Measurements from ENCODE around the gene NEU4. TPM values are rescaled to one million over a fixed set of nuclear protein-coding genes. Genes with fewer than 3 reads are reported as not detected.
"Not testable (repeated sequence)": the region's sequence is repeated elsewhere in the genome, so short reads cannot be mapped to it uniquely, and the experiment has no call there.

Gene NEU4, protein sequence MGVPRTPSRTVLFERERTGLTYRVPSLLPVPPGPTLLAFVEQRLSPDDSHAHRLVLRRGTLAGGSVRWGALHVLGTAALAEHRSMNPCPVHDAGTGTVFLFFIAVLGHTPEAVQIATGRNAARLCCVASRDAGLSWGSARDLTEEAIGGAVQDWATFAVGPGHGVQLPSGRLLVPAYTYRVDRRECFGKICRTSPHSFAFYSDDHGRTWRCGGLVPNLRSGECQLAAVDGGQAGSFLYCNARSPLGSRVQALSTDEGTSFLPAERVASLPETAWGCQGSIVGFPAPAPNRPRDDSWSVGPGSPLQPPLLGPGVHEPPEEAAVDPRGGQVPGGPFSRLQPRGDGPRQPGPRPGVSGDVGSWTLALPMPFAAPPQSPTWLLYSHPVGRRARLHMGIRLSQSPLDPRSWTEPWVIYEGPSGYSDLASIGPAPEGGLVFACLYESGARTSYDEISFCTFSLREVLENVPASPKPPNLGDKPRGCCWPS
- total RNA-seq (2014; rRNA removed): not detected in 2 replicates
- not detected for polyA plus RNA-seq (2012)

- DNase-seq (ENCODE audit: low read depth): no peak
Measured at GRCh38 chr2:241808721-241809382, at the start of gene NEU4. Gene NEU4, plus strand, starts transcription at chr2:241809193. Its CDS starts 5,292 bp downstream, at chr2:241814485.

- not testable (repeated sequence) for DNase-seq (ENCODE audit: low read depth)
Measured at GRCh38 chr2:241759893-241760292, 49.1 kb upstream of the NEU4 start.

DNA sequence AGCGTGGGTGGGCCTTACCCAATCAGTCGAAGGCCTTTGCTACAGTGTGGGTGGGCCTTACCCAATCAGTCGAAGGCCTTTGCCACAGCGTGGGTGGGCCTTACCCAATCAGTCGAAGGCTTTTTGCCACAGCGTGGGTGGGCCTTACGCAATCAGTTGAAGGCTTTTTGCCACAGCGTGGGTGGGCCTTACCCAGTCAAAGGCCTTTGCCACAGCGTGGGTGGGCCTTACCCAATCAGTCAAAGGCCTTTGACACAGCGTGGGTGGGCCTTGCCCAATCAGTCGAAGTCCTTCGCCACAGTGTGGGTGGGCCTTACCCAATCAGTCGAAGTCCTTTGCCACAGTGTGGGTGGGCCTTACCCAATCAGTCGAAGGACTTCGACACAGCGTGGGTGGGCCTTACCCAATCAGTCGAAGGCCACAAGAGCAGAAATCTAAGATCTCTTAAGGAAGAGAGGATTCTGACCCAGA, 48.7 kb upstream of the NEU4 start:
- DNase-seq (ENCODE audit: low read depth): no peak

GRCh38 chr2:241762321-241762932, 46.6 kb upstream of the NEU4 start:
- DNase-seq (ENCODE audit: low read depth): no peak

GRCh38 chr2:241762933-241763369, 46.0 kb upstream of the NEU4 start:
- no peak for DNase-seq (ENCODE audit: low read depth)

GRCh38 chr2:241763551-241764274, 45.3 kb upstream of the NEU4 start:
- DNase-seq (ENCODE audit: low read depth): no peak

DNA sequence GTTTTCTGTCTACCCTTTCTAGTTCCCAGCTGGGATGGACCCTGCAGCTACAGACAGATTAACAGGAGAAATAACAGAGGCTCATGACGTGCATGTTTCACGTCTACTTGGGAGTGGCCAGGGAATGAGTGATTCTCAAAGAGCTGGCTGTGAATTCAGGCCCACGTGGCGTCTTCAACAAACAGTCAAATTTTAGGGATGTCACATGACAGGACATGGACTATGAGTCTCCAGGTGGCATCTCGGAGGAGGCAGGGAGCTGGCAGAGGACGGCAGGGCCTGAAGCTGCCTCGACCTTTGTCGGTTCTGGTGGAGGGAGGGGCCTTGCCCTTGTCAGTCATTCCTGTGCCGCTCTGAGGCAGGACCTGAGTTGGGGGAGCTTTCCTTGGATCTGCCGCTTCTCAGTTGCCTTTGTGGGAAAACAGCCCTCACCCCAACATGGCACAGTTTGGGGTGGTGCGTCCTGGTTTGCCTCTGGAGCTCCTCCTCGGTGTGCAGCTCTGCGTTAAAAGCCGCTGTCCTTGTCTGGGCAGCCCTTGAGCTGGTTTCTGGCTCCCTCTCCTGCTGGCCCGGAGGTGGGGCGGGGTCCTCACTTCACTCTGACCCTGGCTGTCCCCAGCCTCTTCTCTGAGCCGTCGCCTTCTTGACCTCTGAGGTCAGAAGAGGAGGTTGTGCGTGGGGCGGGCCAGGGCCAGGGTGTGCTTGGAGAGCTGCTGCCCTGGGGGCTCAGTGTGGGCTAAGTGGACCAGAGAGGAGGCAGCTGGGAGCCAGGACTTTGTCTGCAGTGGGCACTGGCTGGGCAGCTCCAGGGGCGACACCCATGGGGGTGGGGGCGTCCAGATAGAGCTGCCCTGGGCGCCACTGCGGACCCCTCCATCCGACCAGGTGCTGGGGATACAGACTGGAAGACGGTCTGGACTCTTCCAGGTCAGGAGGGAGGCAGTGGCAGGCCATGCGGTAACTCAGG, 44.4 kb upstream of the NEU4 start:
- DNase-seq (ENCODE audit: low read depth): no peak

DNA sequence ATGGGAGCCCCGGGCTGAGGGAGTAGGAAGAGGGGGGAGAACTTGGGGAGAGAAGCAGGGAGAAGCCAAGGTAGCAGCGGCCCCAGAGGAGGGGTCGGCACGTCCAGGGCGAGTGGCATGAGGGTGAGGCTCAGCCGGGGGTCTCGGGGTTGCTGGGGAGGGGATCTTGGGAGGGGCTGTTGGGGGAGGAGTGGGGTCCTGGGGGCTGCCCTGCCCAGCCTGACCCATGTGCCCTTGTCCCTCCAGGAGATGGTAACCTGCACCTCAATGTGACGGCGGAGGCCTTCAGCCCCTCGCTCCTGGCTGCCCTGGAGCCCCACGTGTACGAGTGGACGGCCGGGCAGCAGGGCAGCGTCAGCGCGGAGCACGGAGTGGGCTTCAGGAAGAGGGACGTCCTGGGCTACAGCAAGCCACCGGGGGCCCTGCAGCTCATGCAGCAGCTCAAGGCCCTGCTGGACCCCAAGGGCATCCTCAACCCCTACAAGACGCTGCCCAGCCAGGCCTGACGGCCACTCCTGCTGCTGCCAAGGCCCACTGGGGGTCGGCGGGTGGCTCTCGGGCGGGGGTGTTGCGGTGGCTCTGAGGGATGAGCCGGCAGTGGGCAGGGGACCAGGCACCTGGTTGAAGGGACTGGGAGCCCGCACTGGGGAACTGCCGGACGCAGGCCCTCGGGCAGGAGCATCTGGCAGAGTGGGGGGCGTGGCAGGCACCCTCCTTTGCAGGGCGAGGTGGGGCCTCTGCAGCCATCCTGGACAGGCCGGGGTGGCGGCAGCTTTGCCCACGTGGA, 41.3 kb upstream of the NEU4 start:
- DNase-seq (ENCODE audit: low read depth): no peak

DNA sequence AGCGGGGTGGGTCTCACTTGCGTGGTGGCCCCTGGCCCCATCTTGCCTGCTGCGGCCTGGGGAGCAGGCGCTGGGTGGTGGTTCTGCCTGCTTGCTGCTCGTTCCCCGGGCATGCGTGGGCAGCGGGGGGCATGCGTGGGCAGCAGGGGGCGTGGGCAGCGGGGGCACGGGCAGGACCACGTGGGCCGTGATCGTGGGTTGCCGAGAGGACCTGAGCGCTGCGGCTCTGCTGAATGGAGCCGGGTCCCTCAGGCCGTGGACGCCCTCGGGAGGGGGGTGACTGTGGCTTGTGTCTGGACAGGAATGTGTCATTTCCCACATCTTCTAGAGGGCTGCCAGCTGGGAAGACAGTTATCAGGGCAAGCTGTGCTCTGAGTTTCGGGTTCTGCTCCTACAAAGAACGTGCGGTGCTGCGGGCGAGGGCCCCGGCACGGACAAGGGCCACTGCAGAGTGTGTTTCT, 40.7 kb upstream of the NEU4 start:
- no peak for DNase-seq (ENCODE audit: low read depth)

DNA sequence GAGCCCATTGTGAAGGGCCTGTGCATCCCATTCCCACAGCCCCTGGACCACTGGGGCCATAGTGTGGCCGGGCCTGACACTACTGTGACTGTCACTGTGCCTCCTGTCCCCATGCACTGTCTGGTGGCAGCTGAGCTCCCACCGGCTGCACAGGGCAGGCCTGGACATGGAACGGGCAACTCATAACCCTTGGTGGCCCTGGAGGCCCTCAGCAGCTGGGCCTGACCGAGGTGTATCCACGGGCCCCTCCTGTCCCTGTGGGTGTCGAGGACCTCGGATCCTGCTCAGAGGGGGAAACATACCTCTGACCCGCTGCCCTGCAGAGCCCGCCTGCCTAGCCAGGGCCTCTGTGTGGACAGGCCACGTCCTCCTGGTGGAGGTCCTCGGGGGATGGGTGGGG, 40.1 kb upstream of the NEU4 start:
- DNase-seq (ENCODE audit: low read depth): no peak

- no peak for DNase-seq (ENCODE audit: low read depth)
Measured at GRCh38 chr2:241769819-241770184, 39.2 kb upstream of the NEU4 start.

- no peak for DNase-seq (ENCODE audit: low read depth)
Measured at GRCh38 chr2:241770185-241770935, 38.6 kb upstream of the NEU4 start.

GRCh38 chr2:241770936-241771285, 38.1 kb upstream of the NEU4 start:
- DNase-seq (ENCODE audit: low read depth): no peak

GRCh38 chr2:241771286-241772062, 37.5 kb upstream of the NEU4 start:
- DNase-seq (ENCODE audit: low read depth): no peak

GRCh38 chr2:241772063-241772499, 36.9 kb upstream of the NEU4 start:
- no peak for DNase-seq (ENCODE audit: low read depth)

DNA sequence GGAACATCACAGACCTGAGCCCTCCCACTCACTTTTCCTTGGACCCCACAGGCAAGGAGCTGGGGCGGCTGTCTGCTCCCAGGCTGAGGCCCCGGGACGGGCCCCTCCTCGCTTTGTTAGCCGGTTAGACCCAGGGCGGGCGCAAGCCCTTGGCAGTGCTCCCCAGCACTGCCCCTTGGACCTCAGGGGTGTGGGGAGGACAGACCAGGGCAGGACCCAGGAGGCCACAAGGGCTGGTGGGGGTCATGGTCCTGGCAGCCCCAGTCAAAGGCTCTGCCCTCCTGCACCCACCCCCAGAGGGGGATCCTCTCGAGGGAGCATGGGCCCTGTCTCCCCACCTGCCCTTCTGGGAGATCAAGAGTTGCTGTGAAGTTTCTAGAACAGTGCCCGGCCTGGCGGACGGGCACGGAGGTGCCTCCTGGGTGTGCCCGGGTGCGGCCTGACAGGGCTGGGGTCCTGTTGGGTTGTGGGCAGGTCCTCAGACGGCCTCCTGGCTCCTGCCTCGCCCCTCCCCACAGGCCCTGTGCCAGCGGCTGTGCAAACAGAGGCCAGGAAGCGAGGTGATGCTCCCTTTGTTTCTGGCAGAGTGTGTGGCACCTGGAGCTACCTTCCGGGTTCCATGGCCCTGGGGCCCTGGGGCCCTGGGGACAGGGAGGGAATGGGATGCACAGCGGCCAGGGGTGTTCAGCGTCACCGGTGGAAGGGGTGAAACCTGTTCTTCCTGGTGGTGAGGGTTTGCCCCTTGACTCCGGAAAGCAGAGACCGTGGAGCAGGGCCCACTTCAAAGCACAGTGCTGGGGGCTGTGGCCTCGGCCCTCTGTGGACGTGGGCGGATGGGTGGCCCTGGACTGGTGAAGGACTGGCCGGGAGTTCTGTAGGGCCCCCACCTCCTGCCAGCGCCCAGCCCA, 35.2 kb upstream of the NEU4 start:
- DNase-seq (ENCODE audit: low read depth): no peak

All from LHCN-M2 (cell line).